MM.1S (cell line): Measurements from ENCODE around the gene LRRC18.

Source experiments
- DNase-seq: peaks from one replicate; pipeline ENCODE4 v3.0.0-alpha.2; 2015
- H2AFZ ChIP-seq: fragments of 300-600 bp; sonication (generic); 2 replicates; pipeline ENCODE4 v1.6.0; 2016; ENCODE audit warnings: antibody characterized with exemption, low read length
- H3F3A ChIP-seq: fragments of 300-600 bp; sonication (generic); 2 replicates; pipeline ENCODE4 v1.6.1; 2016; ENCODE audit warnings: mild to moderate bottlenecking, antibody characterized with exemption, low read length, moderate library complexity, mixed read lengths; ENCODE audit not compliant: insufficient read depth
- H3K27ac ChIP-seq: fragments of 300-600 bp; sonication (generic); 2 replicates; pipeline ENCODE4 v1.5.1; 2016; ENCODE audit warnings: mild to moderate bottlenecking, low read length
- H3K27me3 ChIP-seq: fragments of 300-600 bp; sonication (generic); replicated peaks from 2 replicates; pipeline ENCODE4 v1.6.0; 2016; ENCODE audit warnings: low read length; ENCODE audit not compliant: insufficient read depth
- H3K36me3 ChIP-seq: fragments of 300-600 bp; sonication (generic); replicated peaks from 2 replicates; pipeline ENCODE4 v1.6.1; 2016; ENCODE audit warnings: mild to moderate bottlenecking, low read length, mixed read lengths; ENCODE audit not compliant: insufficient read depth
- H3K4me1 ChIP-seq: fragments of 300-600 bp; sonication (generic); 2 replicates; pipeline ENCODE4 v1.6.1; 2016; ENCODE audit warnings: low read length, mixed read lengths
- H3K4me2 ChIP-seq: fragments of 300-600 bp; sonication (generic); 2 replicates; pipeline ENCODE4 v1.6.0; 2016; ENCODE audit warnings: low read depth, low read length
- H3K4me3 ChIP-seq: fragments of 300-600 bp; sonication (generic); 2 replicates; pipeline ENCODE4 v1.5.1; 2016; ENCODE audit warnings: low read length, mixed read lengths
- H3K79me2 ChIP-seq: fragments of 300-600 bp; sonication (generic); 2 replicates; pipeline ENCODE4 v1.6.1; 2016; ENCODE audit warnings: mixed run types, low read length, mixed read lengths
- H3K9ac ChIP-seq: fragments of 300-600 bp; sonication (generic); 2 replicates; pipeline ENCODE4 v1.6.1; 2016; ENCODE audit warnings: low read length, mixed read lengths
- H3K9me2 ChIP-seq: fragments of 300-600 bp; sonication (generic); replicated peaks from 2 replicates; pipeline ENCODE4 v1.6.1; 2016; ENCODE audit warnings: mild to moderate bottlenecking, low read length, mixed read lengths; ENCODE audit not compliant: insufficient read depth
- H3K9me3 ChIP-seq: fragments of 300-600 bp; sonication (generic); replicated peaks from 2 replicates; pipeline ENCODE4 v1.6.1; 2016; ENCODE audit warnings: mild to moderate bottlenecking, low read length, mixed read lengths; ENCODE audit not compliant: insufficient read depth
- H4K20me1 ChIP-seq: fragments of 300-600 bp; sonication (generic); 2 replicates; pipeline ENCODE4 v1.6.1; 2016; ENCODE audit warnings: mild to moderate bottlenecking, low read length, moderate library complexity, mixed read lengths; ENCODE audit not compliant: insufficient read depth
- CTCF ChIP-seq: fragments of 300-600 bp; sonication (generic); IDR thresholded peaks from 2 replicates; pipeline ENCODE4 v1.5.1; 2016; ENCODE audit warnings: antibody characterized with exemption, low read length, mixed read lengths
- EZH2 ChIP-seq: fragments of 300-600 bp; sonication (generic); optimal IDR thresholded peaks from 2 replicates; pipeline ENCODE3; 2017; ENCODE audit warnings: low read depth, mild to moderate bottlenecking, antibody characterized with exemption, low read length, mixed read lengths
- EZH2phosphoT487 ChIP-seq: fragments of 300-600 bp; sonication (generic); IDR thresholded peaks from 2 replicates; pipeline ENCODE4 v1.6.1; 2018; ENCODE audit warnings: antibody characterized with exemption, low read length

Gene LRRC18

DNA sequence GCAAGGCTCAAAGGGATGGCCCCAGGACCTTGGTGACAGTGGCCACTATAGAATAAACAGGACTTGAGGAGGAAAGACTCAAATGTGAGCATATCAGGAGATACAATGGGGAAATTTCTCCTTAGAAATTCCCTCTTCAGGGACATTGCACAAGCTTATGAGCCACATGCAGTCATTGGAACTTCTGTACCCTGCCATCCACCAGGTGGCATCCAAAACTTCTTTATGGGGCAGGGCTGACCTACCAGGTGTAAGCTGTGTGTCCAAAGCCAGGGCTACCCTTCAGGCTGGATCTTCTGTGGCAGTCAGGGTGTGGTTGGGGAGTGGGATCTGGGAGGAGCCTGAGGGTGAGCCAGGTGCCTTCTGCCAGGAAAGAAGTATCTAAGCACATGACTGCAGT lies 36.6 kb upstream of the LRRC18 start:
- H3K27ac ChIP-seq, result no peak overlapping the region
- DNase-seq, result peak; percentile 39
- TF ChIP-seq CTCF, result peak; percentile 48
- TF ChIP-seq EZH2phosphoT487, result no peak
- TF ChIP-seq EZH2, result no peak
- no peaks in the 10 kb centered on the region for H3K9me3 ChIP-seq
- H4K20me1 ChIP-seq, result no peaks in the 10 kb centered on the region
- H3K36me3 ChIP-seq, result no peaks in the 10 kb centered on the region
- no peak overlapping the region for H3K4me3 ChIP-seq
- no peaks in the 10 kb centered on the region for H3K9me2 ChIP-seq
- H3K79me2 ChIP-seq, result no peaks in the 10 kb centered on the region
- H3K4me1 ChIP-seq, result no peaks in the 10 kb centered on the region
- H3K27me3 ChIP-seq, result no peaks in the 10 kb centered on the region
- no peaks in the 10 kb centered on the region for H3F3A ChIP-seq
- H3K9ac ChIP-seq, result no peak overlapping the region
- H3K4me2 ChIP-seq, result no peak overlapping the region
- H2AFZ ChIP-seq, result no peak overlapping the region

DNA sequence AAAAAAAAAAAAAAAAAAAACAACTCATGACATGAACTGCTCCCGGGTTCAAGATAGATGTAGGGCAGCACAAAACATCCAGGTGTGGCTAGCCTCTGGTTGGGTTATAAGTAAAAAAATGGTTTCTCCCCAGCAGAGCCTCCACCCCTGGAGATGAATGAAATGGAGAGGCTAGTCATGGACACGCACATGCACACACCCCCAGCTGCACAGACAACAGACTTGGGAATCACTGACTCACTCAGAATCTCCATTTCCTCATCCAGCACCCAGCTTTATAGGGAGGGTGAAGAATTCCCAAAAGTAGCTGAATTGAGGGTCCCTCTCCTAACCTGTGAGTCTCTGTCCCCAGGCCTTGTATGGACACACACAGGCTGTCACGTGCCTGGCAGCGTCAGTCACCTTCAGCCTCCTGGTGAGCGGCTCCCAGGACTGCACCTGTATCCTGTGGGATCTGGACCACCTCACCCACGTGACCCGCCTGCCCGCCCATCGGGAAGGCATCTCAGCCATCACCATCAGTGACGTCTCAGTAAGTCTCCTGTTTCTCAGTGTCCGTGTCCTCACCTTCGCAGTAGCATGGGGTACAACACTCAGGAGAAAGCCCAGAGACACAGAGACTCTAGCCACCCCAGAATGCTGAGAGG lies 35.0 kb upstream of the LRRC18 start:
- TF ChIP-seq CTCF, result no peak

GRCh38 chr10:48973065-48973464 lies 33.4 kb upstream of the LRRC18 start:
- no peaks in the 10 kb centered on the region for H3K9me3 ChIP-seq
- TF ChIP-seq CTCF (no peak), EZH2phosphoT487 (no peak), EZH2 (no peak)
- H3K79me2 ChIP-seq, result no peaks in the 10 kb centered on the region
- H3K9ac ChIP-seq, result no peak overlapping the region
- H3K27ac ChIP-seq, result no peak overlapping the region
- H3K4me3 ChIP-seq, result no peak overlapping the region
- no peaks in the 10 kb centered on the region for H4K20me1 ChIP-seq
- no peak for DNase-seq
- no peaks in the 10 kb centered on the region for H3K9me2 ChIP-seq
- H2AFZ ChIP-seq, result no peak overlapping the region
- no peaks in the 10 kb centered on the region for H3K27me3 ChIP-seq
- no peaks in the 10 kb centered on the region for H3F3A ChIP-seq
- no peak overlapping the region for H3K4me2 ChIP-seq
- H3K4me1 ChIP-seq, result no peaks in the 10 kb centered on the region
- no peaks in the 10 kb centered on the region for H3K36me3 ChIP-seq

More for the DNA sequence above, 35.0 kb upstream of the LRRC18 start:
- Histone ChIP-seq H3K4me3 (no peak overlapping the region), H3F3A (no peaks in the 10 kb centered on the region), H3K9me2 (no peaks in the 10 kb centered on the region), H3K9ac (no peak overlapping the region), H3K79me2 (no peaks in the 10 kb centered on the region), H3K4me2 (no peak overlapping the region), H4K20me1 (no peaks in the 10 kb centered on the region), H3K9me3 (no peaks in the 10 kb centered on the region), H3K27ac (no peak overlapping the region), H2AFZ (no peak overlapping the region), H3K4me1 (no peaks in the 10 kb centered on the region), H3K27me3 (no peaks in the 10 kb centered on the region), H3K36me3 (no peaks in the 10 kb centered on the region)
- no peak for DNase-seq
